Measurements from ENCODE around the gene CAPN5. TPM values are rescaled to one million over a fixed set of nuclear protein-coding genes. Genes with fewer than 3 reads are reported as not detected.
A peak's percentile ranks its signal among the peaks of the same experiment; 100 is the strongest.

CAPN5 gene
- total and polyA plus RNA-seq, 2 of the 13 experiments (the other 11 are each of a cell fraction or from before 2014, with no cell fraction given) = 0.27 to 1.2 TPM

GRCh38 chr11:77040889-77041288, 25.9 kb upstream of the CAPN5 start (continued):
- TF ChIP-seq SAP130 (CRISPR knock-in tag; IDR thresholded peaks at IDR 0.05; ENCODE audit: low read depth) (peak; percentile 23; the same call in 1 of the 2 replicates), CTCF (CRISPR knock-in tag; IDR thresholded peaks at IDR 0.05) (peak; percentile 41), MAX (IDR thresholded peaks at IDR 0.05) (0 out of 2 replicates have a peak, but pooled peaks have one; percentile 16), EZH2 (conservative IDR thresholded peaks at IDR 0.05; ENCODE audit: low read depth, low read length) (no peak), ZNF512 (CRISPR knock-in tag; IDR thresholded peaks at IDR 0.05) (no peak), ZNF512B (CRISPR knock-in tag; IDR thresholded peaks at IDR 0.05; ENCODE audit: borderline replicate concordance) (no peak), FOXA1 (IDR thresholded peaks at IDR 0.05) (no peak), FOXA1 (CRISPR knock-in tag; IDR thresholded peaks at IDR 0.05) (peak; percentile 27; the same call in 1 of the 2 replicates), PPARG (CRISPR knock-in tag; conservative IDR thresholded peaks at IDR 0.05) (no peak), MNT (IDR thresholded peaks at IDR 0.05) (0 out of 2 replicates have a peak, but pooled peaks have one; percentile 5), ZNF256 (CRISPR knock-in tag; conservative IDR thresholded peaks at IDR 0.05) (no peak), ZNF576 (CRISPR knock-in tag; IDR thresholded peaks at IDR 0.05) (no peak), ETV5 (CRISPR knock-in tag; IDR thresholded peaks at IDR 0.05; ENCODE audit: borderline replicate concordance) (no peak), ZBTB44 (CRISPR knock-in tag; IDR thresholded peaks at IDR 0.05) (no peak), ZSCAN25 (CRISPR knock-in tag; IDR thresholded peaks at IDR 0.05) (no peak), FOXP4 (CRISPR knock-in tag; IDR thresholded peaks at IDR 0.05) (no peak)

Data from HepG2 (cell line).